Measurements from ENCODE around the gene PDE10A. TPM values are rescaled to one million over a fixed set of nuclear protein-coding genes. Genes with fewer than 3 reads are reported as not detected.

The PDE10A gene
- total RNA-seq, 1 experiment from 2014 or later: not detected

DNA sequence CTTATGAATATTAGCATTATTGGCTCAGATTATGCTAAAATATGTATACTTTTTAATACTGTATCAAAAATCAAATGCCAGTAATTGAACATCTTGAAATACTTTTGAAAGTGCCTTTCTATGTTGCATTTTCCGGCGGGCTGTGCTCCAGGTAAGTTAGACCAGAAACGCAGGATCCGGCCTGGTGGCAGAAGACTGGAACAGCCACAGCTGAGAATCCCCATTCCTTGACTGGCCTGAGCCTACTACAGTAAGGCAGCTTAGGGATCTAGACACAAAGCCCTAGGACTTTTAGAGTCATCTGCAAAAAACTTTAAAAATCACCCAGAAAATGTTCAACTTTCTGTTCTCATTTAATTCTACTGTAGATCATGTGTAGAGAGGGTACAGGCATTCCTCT is 214.8 kb downstream of the PDE10A start:
- no peaks in the 10 kb centered on the region for H3K27me3 ChIP-seq (ENCODE audit: low read length)
- H3K36me3 ChIP-seq (ENCODE audit: insufficient read depth, low read length): no peaks in the 10 kb centered on the region
- H3K9me2 ChIP-seq (replicated peaks; ENCODE audit: insufficient read depth, low read length): no peaks in the 10 kb centered on the region
- H4K20me1 ChIP-seq (ENCODE audit: insufficient read depth, low read depth, low read length): no peaks in the 10 kb centered on the region
- H3K4me1 ChIP-seq (ENCODE audit: low read length): no peaks in the 10 kb centered on the region
- H2AFZ ChIP-seq (ENCODE audit: low read length): no peak overlapping the region
- no peaks in the 10 kb centered on the region for H3K9me3 ChIP-seq (ENCODE audit: low read length)
- no peak overlapping the region for H3K9ac ChIP-seq (ENCODE audit: low read length)
- no peak overlapping the region for H3K4me3 ChIP-seq (ENCODE audit: low read length)
- no peak overlapping the region for H3K27ac ChIP-seq (ENCODE audit: low read length)
- H3K79me2 ChIP-seq (ENCODE audit: low read length): no peaks in the 10 kb centered on the region
- DNase-seq: no peak
- H3K4me2 ChIP-seq (ENCODE audit: low read depth, low read length, poor library complexity, severe bottlenecking): no peak overlapping the region

DNA sequence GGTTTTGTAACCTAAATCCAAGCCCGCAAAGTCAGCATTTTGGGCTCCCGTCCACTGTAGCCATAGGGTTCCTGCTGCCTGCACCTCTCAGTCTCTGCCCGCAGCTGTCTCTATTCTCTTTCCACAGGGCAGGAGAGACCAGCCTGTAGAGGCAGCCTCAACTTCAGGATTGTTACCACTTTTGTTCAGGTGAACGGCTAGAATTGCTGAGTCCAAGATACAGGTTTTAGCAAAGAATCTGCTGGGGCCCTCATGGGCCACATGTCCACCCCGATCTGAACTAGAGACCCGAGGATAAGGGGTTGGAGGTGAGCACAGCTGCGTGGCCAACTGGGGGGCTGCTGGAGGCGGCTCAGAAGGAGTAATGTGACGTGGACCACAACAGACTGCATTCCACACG is 215.9 kb downstream of the PDE10A start:
- H3K4me2 ChIP-seq (ENCODE audit: low read depth, low read length, poor library complexity, severe bottlenecking): no peak overlapping the region
- no peaks in the 10 kb centered on the region for H3K36me3 ChIP-seq (ENCODE audit: insufficient read depth, low read length)
- H3K4me1 ChIP-seq (ENCODE audit: low read length): no peaks in the 10 kb centered on the region
- H4K20me1 ChIP-seq (ENCODE audit: insufficient read depth, low read depth, low read length): no peaks in the 10 kb centered on the region
- H3K9ac ChIP-seq (ENCODE audit: low read length): no peak overlapping the region
- no peaks in the 10 kb centered on the region for H3K9me3 ChIP-seq (ENCODE audit: low read length)
- H3K79me2 ChIP-seq (ENCODE audit: low read length): no peaks in the 10 kb centered on the region
- no peak overlapping the region for H2AFZ ChIP-seq (ENCODE audit: low read length)
- no peaks in the 10 kb centered on the region for H3K9me2 ChIP-seq (replicated peaks; ENCODE audit: insufficient read depth, low read length)
- H3K27me3 ChIP-seq (ENCODE audit: low read length): no peaks in the 10 kb centered on the region
- no peak for DNase-seq
- H3K4me3 ChIP-seq (ENCODE audit: low read length): no peak overlapping the region
- H3K27ac ChIP-seq (ENCODE audit: low read length): no peak overlapping the region

DNA sequence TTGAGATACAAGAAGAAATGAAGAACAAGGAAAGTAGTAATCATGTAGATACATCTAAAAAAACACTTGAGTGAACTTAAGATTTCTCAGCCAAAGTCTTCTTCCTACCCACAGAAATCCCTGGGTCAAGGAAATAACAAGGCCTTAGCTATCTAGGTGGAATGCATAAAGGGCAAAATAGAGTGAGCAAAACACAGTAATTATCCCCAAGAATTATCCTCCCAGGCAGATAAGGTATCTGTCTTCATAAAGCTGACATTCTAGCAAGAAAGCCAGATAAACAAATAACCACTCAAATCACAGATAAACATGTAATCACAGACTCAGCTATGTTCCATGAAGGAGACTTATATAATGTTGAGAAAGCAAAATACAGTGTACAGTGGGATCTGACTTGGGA is 216.7 kb downstream of the PDE10A start:
- no peaks in the 10 kb centered on the region for H3K79me2 ChIP-seq (ENCODE audit: low read length)
- no peaks in the 10 kb centered on the region for H3K27me3 ChIP-seq (ENCODE audit: low read length)
- H3K9me3 ChIP-seq (ENCODE audit: low read length): no peaks in the 10 kb centered on the region
- H3K9me2 ChIP-seq (replicated peaks; ENCODE audit: insufficient read depth, low read length): no peaks in the 10 kb centered on the region
- no peaks in the 10 kb centered on the region for H3K36me3 ChIP-seq (ENCODE audit: insufficient read depth, low read length)
- no peaks in the 10 kb centered on the region for H3K4me1 ChIP-seq (ENCODE audit: low read length)
- no peak for DNase-seq
- H3K27ac ChIP-seq (ENCODE audit: low read length): no peak overlapping the region
- H3K4me2 ChIP-seq (ENCODE audit: low read depth, low read length, poor library complexity, severe bottlenecking): no peak overlapping the region
- no peak overlapping the region for H2AFZ ChIP-seq (ENCODE audit: low read length)
- no peak overlapping the region for H3K4me3 ChIP-seq (ENCODE audit: low read length)
- no peak overlapping the region for H3K9ac ChIP-seq (ENCODE audit: low read length)
- no peaks in the 10 kb centered on the region for H4K20me1 ChIP-seq (ENCODE audit: insufficient read depth, low read depth, low read length)

DNA sequence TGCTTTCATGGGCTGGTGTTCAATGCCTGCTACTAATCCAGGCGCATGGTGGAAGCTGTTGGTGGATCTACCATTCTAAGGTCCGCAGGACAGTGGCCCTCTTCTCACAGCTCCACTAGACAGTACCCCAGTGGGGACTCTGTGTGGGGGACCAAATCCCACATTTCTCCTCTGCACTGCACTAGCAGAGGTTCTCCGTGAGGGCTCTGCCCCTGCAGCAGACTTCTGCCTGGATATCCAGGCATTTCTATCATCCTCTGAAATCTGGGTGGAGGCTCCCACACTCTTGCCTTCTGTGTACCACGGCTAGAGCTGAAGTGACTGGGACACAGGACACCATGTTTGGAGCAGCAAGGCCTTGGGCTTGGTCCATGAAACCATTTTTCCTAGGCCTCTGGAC is 219.6 kb downstream of the PDE10A start:
- H3K4me1 ChIP-seq (ENCODE audit: low read length): no peaks in the 10 kb centered on the region
- no peaks in the 10 kb centered on the region for H3K27me3 ChIP-seq (ENCODE audit: low read length)
- no peaks in the 10 kb centered on the region for H3K9me3 ChIP-seq (ENCODE audit: low read length)
- H3K27ac ChIP-seq (ENCODE audit: low read length): no peak overlapping the region
- no peaks in the 10 kb centered on the region for H4K20me1 ChIP-seq (ENCODE audit: insufficient read depth, low read depth, low read length)
- H3K4me2 ChIP-seq (ENCODE audit: low read depth, low read length, poor library complexity, severe bottlenecking): no peak overlapping the region
- no peak for DNase-seq
- H2AFZ ChIP-seq (ENCODE audit: low read length): no peak overlapping the region
- no peaks in the 10 kb centered on the region for H3K36me3 ChIP-seq (ENCODE audit: insufficient read depth, low read length)
- H3K79me2 ChIP-seq (ENCODE audit: low read length): no peaks in the 10 kb centered on the region
- no peak overlapping the region for H3K4me3 ChIP-seq (ENCODE audit: low read length)
- no peak overlapping the region for H3K9ac ChIP-seq (ENCODE audit: low read length)
- no peaks in the 10 kb centered on the region for H3K9me2 ChIP-seq (replicated peaks; ENCODE audit: insufficient read depth, low read length)

DNA sequence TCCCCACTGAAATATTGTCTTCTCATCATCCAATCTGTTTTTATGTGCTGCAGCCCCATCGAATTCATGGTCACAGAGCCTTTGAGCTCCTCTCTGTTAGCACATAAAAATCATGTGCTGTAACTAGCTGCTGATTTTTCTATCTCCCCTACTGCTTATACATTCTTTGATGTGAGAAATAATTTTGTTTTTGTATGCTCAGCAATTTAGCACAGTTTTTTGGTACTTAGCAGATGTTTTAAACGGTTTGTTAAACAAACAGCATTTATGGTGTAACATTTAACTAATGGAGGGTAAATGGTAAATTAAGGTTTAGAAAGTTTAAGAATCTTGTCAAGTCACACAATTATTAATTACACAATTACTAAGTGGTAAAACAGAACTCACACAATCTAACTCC is 221.9 kb downstream of the PDE10A start:
- Histone ChIP-seq H2AFZ (ENCODE audit: low read length) (no peak overlapping the region), H3K9ac (ENCODE audit: low read length) (no peak overlapping the region), H3K27ac (ENCODE audit: low read length) (no peak overlapping the region), H3K4me3 (ENCODE audit: low read length) (no peak overlapping the region), H4K20me1 (ENCODE audit: insufficient read depth, low read depth, low read length) (no peaks in the 10 kb centered on the region), H3K9me3 (ENCODE audit: low read length) (no peaks in the 10 kb centered on the region), H3K4me1 (ENCODE audit: low read length) (no peaks in the 10 kb centered on the region), H3K79me2 (ENCODE audit: low read length) (no peaks in the 10 kb centered on the region), H3K36me3 (ENCODE audit: insufficient read depth, low read length) (no peaks in the 10 kb centered on the region), H3K4me2 (ENCODE audit: low read depth, low read length, poor library complexity, severe bottlenecking) (no peak overlapping the region), H3K27me3 (ENCODE audit: low read length) (no peaks in the 10 kb centered on the region), H3K9me2 (replicated peaks; ENCODE audit: insufficient read depth, low read length) (no peaks in the 10 kb centered on the region)
- DNase-seq: no peak

DNA sequence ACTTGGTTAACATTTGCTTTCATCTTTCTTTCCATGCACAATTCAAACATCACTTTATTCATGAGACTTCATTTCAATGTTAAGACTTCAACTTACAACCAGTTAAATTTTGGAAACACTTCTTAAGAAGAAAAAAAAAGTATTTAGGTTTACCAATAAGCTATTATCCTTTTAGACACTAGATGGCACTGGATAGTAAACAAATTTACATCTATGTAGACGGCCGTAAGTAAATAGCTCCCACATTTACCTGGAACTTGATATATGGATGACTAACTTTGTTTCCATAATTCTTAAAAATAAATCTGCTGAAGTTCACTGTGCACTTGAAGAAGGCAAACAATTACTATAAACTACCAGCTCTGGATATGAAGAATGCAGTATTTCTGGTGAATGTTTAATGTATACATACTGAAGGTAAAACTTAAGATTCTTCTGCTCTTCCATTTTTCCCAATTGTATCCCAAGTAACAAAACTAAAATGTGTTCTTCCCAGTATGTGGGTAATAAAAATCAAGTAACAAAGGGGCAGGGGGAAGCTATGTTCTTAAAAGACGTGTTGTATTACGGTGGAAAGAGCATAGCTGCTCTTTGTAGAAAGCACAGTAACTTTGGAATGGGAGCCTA is 223.0 kb downstream of the PDE10A start:
- Histone ChIP-seq H3K9ac (ENCODE audit: low read length) (no peak overlapping the region), H3K4me3 (ENCODE audit: low read length) (no peak overlapping the region), H3K27ac (ENCODE audit: low read length) (no peak overlapping the region), H3K9me2 (replicated peaks; ENCODE audit: insufficient read depth, low read length) (no peaks in the 10 kb centered on the region), H3K79me2 (ENCODE audit: low read length) (no peaks in the 10 kb centered on the region), H3K9me3 (ENCODE audit: low read length) (no peaks in the 10 kb centered on the region), H3K36me3 (ENCODE audit: insufficient read depth, low read length) (no peaks in the 10 kb centered on the region), H3K4me2 (ENCODE audit: low read depth, low read length, poor library complexity, severe bottlenecking) (no peak overlapping the region), H3K27me3 (ENCODE audit: low read length) (no peaks in the 10 kb centered on the region), H2AFZ (ENCODE audit: low read length) (no peak overlapping the region), H4K20me1 (ENCODE audit: insufficient read depth, low read depth, low read length) (no peaks in the 10 kb centered on the region), H3K4me1 (ENCODE audit: low read length) (no peaks in the 10 kb centered on the region)
- DNase-seq: peak; percentile 55

DNA sequence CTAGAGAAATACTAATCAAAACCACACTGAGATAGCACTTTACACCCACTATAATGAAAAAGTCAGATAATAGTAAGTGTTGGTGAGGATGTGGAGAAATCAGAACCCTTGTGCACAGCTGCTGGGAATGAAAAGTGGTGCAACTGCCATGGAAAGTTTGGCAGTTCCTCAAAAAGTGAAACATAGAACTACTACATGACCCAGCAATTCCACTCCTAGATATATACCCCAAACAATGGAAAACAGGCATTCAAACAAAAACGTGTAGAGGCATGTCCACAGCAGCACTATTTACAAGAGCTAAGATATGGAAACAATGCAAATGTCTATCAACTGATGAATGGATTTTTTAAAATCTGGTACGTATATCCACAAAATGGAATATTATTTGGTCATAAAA is 236.1 kb downstream of the PDE10A start:
- no peak overlapping the region for H2AFZ ChIP-seq (ENCODE audit: low read length)
- no peaks in the 10 kb centered on the region for H3K9me2 ChIP-seq (replicated peaks; ENCODE audit: insufficient read depth, low read length)

DNA sequence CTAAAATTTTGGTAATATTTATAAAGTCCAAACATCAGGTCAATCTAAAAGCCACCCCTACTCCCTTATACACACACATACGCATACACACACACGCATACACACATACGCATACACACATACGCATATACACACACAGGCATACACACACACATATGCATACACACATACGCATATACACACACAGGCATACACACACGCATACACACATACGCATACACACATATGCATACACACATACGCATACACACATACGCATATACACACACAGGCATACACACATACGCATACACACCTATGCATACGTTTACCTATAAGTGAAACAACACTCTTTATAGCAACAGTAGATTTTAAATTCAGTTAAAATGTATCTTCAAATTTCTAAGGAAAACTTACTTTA is 240.8 kb downstream of the PDE10A start:
- Histone ChIP-seq H2AFZ (ENCODE audit: low read length) (no peak overlapping the region), H3K9ac (ENCODE audit: low read length) (no peak overlapping the region), H3K9me2 (replicated peaks; ENCODE audit: insufficient read depth, low read length) (no peaks in the 10 kb centered on the region), H3K27ac (ENCODE audit: low read length) (no peak overlapping the region), H3K4me1 (ENCODE audit: low read length) (no peaks in the 10 kb centered on the region), H3K9me3 (ENCODE audit: low read length) (no peaks in the 10 kb centered on the region), H3K4me3 (ENCODE audit: low read length) (no peak overlapping the region), H3K27me3 (ENCODE audit: low read length) (no peaks in the 10 kb centered on the region), H3K79me2 (ENCODE audit: low read length) (no peaks in the 10 kb centered on the region), H3K36me3 (ENCODE audit: insufficient read depth, low read length) (no peaks in the 10 kb centered on the region), H3K4me2 (ENCODE audit: low read depth, low read length, poor library complexity, severe bottlenecking) (no peak overlapping the region), H4K20me1 (ENCODE audit: insufficient read depth, low read depth, low read length) (no peaks in the 10 kb centered on the region)
- no peak for DNase-seq

More for the DNA sequence above, 236.1 kb downstream of the PDE10A start:
- Histone ChIP-seq H3K4me1 (ENCODE audit: low read length) (no peaks in the 10 kb centered on the region), H3K4me2 (ENCODE audit: low read depth, low read length, poor library complexity, severe bottlenecking) (no peak overlapping the region), H3K79me2 (ENCODE audit: low read length) (no peaks in the 10 kb centered on the region), H3K36me3 (ENCODE audit: insufficient read depth, low read length) (no peaks in the 10 kb centered on the region), H3K9ac (ENCODE audit: low read length) (no peak overlapping the region), H3K27ac (ENCODE audit: low read length) (no peak overlapping the region), H4K20me1 (ENCODE audit: insufficient read depth, low read depth, low read length) (no peaks in the 10 kb centered on the region), H3K27me3 (ENCODE audit: low read length) (no peaks in the 10 kb centered on the region), H3K4me3 (ENCODE audit: low read length) (no peak overlapping the region), H3K9me3 (ENCODE audit: low read length) (no peaks in the 10 kb centered on the region)
- no peak for DNase-seq
